HUES48 (cell line): Measurements from ENCODE around the gene RENBP.
A peak's percentile ranks its signal among the peaks of the same experiment; 100 is the strongest.

ENCODE experiments used
- H3K27ac ChIP-seq: one replicate; pipeline ENCODE4 v1.7.0; 2013; ENCODE audit warnings: low read depth, low read length, inconsistent platforms
- H3K27me3 ChIP-seq: 2 replicates; pipeline ENCODE4 v1.6.1; 2013; ENCODE audit warnings: mild to moderate bottlenecking, low read length; ENCODE audit not compliant: control insufficient read depth, insufficient read depth
- H3K36me3 ChIP-seq: 2 replicates; pipeline ENCODE4 v1.6.1; 2013; ENCODE audit warnings: low read length; ENCODE audit not compliant: control insufficient read depth, insufficient read depth
- H3K4me1 ChIP-seq: 2 replicates; pipeline ENCODE4 v1.6.1; 2013; ENCODE audit warnings: mild to moderate bottlenecking, low read length; ENCODE audit not compliant: control insufficient read depth, insufficient read depth
- H3K4me3 ChIP-seq: 2 replicates; pipeline ENCODE4 v1.5.1; 2013; ENCODE audit warnings: mild to moderate bottlenecking, low read depth, low read length
- H3K9ac ChIP-seq: 2 replicates; pipeline ENCODE4 v1.6.1; 2013; ENCODE audit warnings: mild to moderate bottlenecking, low read depth, low read length, moderate library complexity
- H3K9me3 ChIP-seq: 2 replicates; pipeline ENCODE4 v1.6.1; 2013; ENCODE audit warnings: low read length; ENCODE audit not compliant: control insufficient read depth, insufficient read depth

The RENBP gene

GRCh38 chrX:153969904-153970356 lies 25.5 kb upstream of the RENBP start:
- Histone ChIP-seq H3K4me1 (peaks cover 27% of the 10 kb centered on the region), H3K4me3 (peak overlapping the region; percentile 83), H3K27ac (no peak overlapping the region), H3K27me3 (no peaks in the 10 kb centered on the region), H3K9me3 (no peaks in the 10 kb centered on the region), H3K36me3 (peaks cover 2% of the 10 kb centered on the region), H3K9ac (0 out of 2 replicates have a peak overlapping the region, but pooled peaks have one; percentile 11)

GRCh38 chrX:153969125-153969903 lies 24.9 kb upstream of the RENBP start:
- H3K4me1 ChIP-seq: peaks cover 27% of the 10 kb centered on the region
- H3K9me3 ChIP-seq: no peaks in the 10 kb centered on the region
- peak overlapping the region; percentile 27 for H3K27ac ChIP-seq
- no peaks in the 10 kb centered on the region for H3K27me3 ChIP-seq
- H3K9ac ChIP-seq: 0 out of 2 replicates have a peak overlapping the region, but pooled peaks have one; percentile 11
- peak overlapping the region; percentile 83 for H3K4me3 ChIP-seq
- peaks cover 8% of the 10 kb centered on the region for H3K36me3 ChIP-seq

- Histone ChIP-seq H3K27ac (peak overlapping the region; percentile 27), H3K27me3 (no peaks in the 10 kb centered on the region), H3K36me3 (peaks cover 14% of the 10 kb centered on the region), H3K9me3 (no peaks in the 10 kb centered on the region), H3K4me1 (peaks cover 27% of the 10 kb centered on the region), H3K4me3 (peak overlapping the region; percentile 83), H3K9ac (no peak overlapping the region)
These were observed 24.3 kb upstream of the RENBP start for GRCh38 chrX:153968754-153969124.

GRCh38 chrX:153968255-153968654 lies 23.8 kb upstream of the RENBP start:
- H3K4me3 ChIP-seq: peak overlapping the region; percentile 83
- no peaks in the 10 kb centered on the region for H3K9me3 ChIP-seq
- H3K9ac ChIP-seq: no peak overlapping the region
- H3K27me3 ChIP-seq: no peaks in the 10 kb centered on the region
- H3K27ac ChIP-seq: peak overlapping the region; percentile 66
- H3K36me3 ChIP-seq: peaks cover 18% of the 10 kb centered on the region
- peaks cover 27% of the 10 kb centered on the region for H3K4me1 ChIP-seq

- Histone ChIP-seq H3K9me3 (no peaks in the 10 kb centered on the region), H3K27ac (peak overlapping the region; percentile 66), H3K4me3 (peak overlapping the region; percentile 83), H3K27me3 (no peaks in the 10 kb centered on the region), H3K36me3 (peaks cover 24% of the 10 kb centered on the region), H3K4me1 (peaks cover 27% of the 10 kb centered on the region), H3K9ac (no peak overlapping the region)
These were observed 23.2 kb upstream of the RENBP start for GRCh38 chrX:153967536-153968224.

GRCh38 chrX:153966841-153967535 lies 22.5 kb upstream of the RENBP start:
- Histone ChIP-seq H3K27ac (no peak overlapping the region), H3K9ac (no peak overlapping the region), H3K4me1 (peaks cover 27% of the 10 kb centered on the region), H3K4me3 (no peak overlapping the region), H3K27me3 (no peaks in the 10 kb centered on the region), H3K9me3 (no peaks in the 10 kb centered on the region), H3K36me3 (peaks cover 31% of the 10 kb centered on the region)

- Histone ChIP-seq H3K36me3 (peaks cover 38% of the 10 kb centered on the region), H3K27ac (no peak overlapping the region), H3K27me3 (no peaks in the 10 kb centered on the region), H3K4me3 (no peak overlapping the region), H3K9ac (no peak overlapping the region), H3K9me3 (no peaks in the 10 kb centered on the region), H3K4me1 (peaks cover 27% of the 10 kb centered on the region)
These were observed 21.8 kb upstream of the RENBP start for GRCh38 chrX:153966283-153966688.

- Histone ChIP-seq H3K9me3 (no peaks in the 10 kb centered on the region), H3K4me1 (peaks cover 27% of the 10 kb centered on the region), H3K9ac (no peak overlapping the region), H3K36me3 (peaks cover 47% of the 10 kb centered on the region), H3K4me3 (no peak overlapping the region), H3K27ac (no peak overlapping the region), H3K27me3 (no peaks in the 10 kb centered on the region)
These were observed 21.0 kb upstream of the RENBP start for GRCh38 chrX:153965406-153965805.

GRCh38 chrX:153964105-153964504 lies 19.7 kb upstream of the RENBP start:
- no peaks in the 10 kb centered on the region for H3K9me3 ChIP-seq
- H3K4me1 ChIP-seq: peaks cover 27% of the 10 kb centered on the region
- peaks cover 60% of the 10 kb centered on the region for H3K36me3 ChIP-seq
- no peaks in the 10 kb centered on the region for H3K27me3 ChIP-seq
- H3K27ac ChIP-seq: no peak overlapping the region
- H3K9ac ChIP-seq: no peak overlapping the region
- no peak overlapping the region for H3K4me3 ChIP-seq

GRCh38 chrX:153963546-153963945 lies 19.1 kb upstream of the RENBP start:
- H3K27ac ChIP-seq: no peak overlapping the region
- no peak overlapping the region for H3K9ac ChIP-seq
- H3K4me1 ChIP-seq: peaks cover 21% of the 10 kb centered on the region
- H3K9me3 ChIP-seq: no peaks in the 10 kb centered on the region
- H3K4me3 ChIP-seq: no peak overlapping the region
- no peaks in the 10 kb centered on the region for H3K27me3 ChIP-seq
- H3K36me3 ChIP-seq: peaks cover 66% of the 10 kb centered on the region

- H3K9me3 ChIP-seq: no peaks in the 10 kb centered on the region
- H3K27me3 ChIP-seq: no peaks in the 10 kb centered on the region
- H3K27ac ChIP-seq: no peak overlapping the region
- H3K4me3 ChIP-seq: no peak overlapping the region
- H3K9ac ChIP-seq: no peak overlapping the region
- no peaks in the 10 kb centered on the region for H3K4me1 ChIP-seq
- H3K36me3 ChIP-seq: peaks cover 88% of the 10 kb centered on the region
These were observed 16.8 kb upstream of the RENBP start for GRCh38 chrX:153961292-153961691.
